Posterior vena cava (tissue), 2 donors: ENCODE measurements around the gene HIGD1C. TPM values are rescaled to one million over a fixed set of nuclear protein-coding genes. Genes with fewer than 3 reads are reported as not detected.

Source experiments
- DNase-seq: peaks from one replicate; pipeline ENCODE4 v3.0.0-alpha.2; 2020; ENCODE audit warnings: low spot score
- intact Hi-C, 2 donors: fragments of 100-400 bp; cut with DNase I; formaldehyde crosslinking; loops; one replicate each; pipeline versions ENCODE4 v1.14.1 to v1.14.2; 2022 to 2023
- total RNA-seq, 2 donors: library from RNA; stranded (reverse); fragmentation: NEBNext Ultra II Directional; extraction: Animal tissue kit (Norgen Biotek cat#: 25700); gene quantifications; one replicate each; pipeline ENCODE4 v1.2.1, GENCODE V29; 2021
- donor health status: DM: yes; HTN: yes; CAD: no.
- donor health status: DM: yes; HTN: yes; CAD: no.

Gene HIGD1C
- total RNA-seq, 2 donors from 2014 or later = not detected

DNA sequence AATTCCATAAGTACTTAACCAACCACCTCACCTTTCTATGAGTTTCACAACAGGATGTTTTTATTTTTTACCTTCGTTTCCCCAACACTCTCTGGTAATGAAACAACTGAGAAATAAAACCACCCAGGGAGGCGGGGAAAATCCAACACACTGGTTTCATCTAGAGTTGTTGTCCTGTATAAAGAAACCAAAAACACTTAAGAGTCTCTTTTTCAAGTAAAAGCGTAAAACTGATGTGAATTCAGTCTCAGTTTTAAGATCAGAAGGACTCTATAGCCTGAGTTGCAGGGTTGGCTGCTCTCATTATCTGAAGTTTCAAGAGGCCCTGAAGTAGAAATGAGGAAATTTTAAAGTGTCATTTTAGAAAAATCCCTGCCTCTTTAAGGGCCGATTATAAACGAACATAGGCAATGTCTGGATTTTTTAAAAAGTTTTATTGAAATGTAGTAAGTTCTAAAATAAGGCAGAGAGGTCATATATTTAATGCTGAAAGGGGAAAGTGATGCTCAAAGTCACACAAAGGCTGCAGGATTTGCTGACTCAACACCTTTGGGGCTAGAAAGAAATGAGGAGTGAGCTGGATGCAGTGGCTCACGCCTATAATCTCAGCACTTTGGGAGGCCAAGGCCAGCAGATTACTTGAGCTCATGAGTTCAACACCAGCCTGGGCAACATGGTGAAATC lies 27.2 kb downstream of the HIGD1C start:
- intact Hi-C loops = loop anchor here (5.0 to 10.0 kb wide), 2 partner anchors 42 to 145 kb away; no protein-coding TSS in a partner anchor
- no peak for DNase-seq

DNA sequence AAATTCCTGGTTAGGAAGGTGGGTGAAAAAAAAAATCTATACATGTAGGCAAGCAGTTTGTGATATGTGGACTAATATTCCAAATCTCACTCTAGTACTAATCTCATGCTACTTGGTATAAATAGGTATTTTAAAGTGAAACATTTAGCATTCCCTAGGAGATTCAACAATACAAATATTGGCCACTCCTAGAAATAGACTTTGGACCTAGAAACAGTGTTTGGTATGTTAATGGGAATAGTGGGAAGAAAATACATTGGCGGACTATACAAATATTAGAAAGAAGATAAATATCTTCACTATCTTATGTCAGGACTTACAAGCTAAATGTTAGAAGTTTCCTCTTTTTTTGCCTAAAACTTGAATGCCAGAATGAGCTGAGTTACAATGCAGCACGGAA lies 28.2 kb downstream of the HIGD1C start:
- no peak for DNase-seq
- intact Hi-C loops = loop anchor here (5.0 to 10.0 kb wide), 2 partner anchors 43 to 146 kb away; no protein-coding TSS in a partner anchor

DNA sequence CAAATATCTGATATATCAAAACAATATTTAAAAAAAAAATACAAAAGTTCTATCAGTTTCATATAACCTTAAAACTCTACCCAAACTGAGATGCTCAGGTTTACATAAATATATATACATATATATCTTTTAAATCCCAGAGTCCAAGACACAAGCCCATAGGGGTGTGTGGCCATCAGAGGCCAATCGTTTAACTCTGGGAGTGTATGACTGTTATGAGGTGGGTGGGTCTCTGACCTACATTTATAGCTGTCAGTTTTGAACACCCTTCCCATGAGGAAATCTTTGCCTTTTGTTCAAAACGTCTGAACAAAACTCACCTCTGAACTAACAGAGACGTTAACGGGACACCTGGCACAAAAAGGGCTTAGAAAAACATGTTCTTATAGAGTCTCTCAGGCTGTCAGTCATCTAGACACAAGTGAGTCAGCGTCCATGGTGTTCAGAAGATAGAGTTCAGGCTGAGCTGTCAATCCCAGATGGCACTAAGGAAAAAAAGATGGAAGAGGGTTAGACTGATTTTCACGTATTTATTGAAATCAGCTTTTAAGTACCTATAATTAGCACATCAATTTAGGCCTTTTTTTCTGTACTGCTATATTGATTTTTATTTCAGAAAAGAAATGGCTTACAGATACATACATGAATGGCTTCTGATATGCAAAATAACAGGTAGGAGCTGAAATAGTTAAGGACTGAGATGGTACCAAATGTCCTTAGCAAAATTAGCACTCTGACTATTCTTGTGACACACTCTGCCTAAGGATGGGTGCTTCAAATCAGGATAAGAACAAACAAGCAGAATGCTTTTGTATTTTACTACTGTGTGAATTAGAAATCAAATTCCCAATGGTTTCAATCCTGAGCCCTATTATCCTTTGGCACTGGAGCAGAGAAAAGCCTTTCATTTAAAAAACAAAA lies 29.2 kb downstream of the HIGD1C start:
- DNase-seq = no peak
- intact Hi-C loops = loop anchor here (5.0 to 10.0 kb wide), 2 partner anchors 44 to 147 kb away; no protein-coding TSS in a partner anchor

DNA sequence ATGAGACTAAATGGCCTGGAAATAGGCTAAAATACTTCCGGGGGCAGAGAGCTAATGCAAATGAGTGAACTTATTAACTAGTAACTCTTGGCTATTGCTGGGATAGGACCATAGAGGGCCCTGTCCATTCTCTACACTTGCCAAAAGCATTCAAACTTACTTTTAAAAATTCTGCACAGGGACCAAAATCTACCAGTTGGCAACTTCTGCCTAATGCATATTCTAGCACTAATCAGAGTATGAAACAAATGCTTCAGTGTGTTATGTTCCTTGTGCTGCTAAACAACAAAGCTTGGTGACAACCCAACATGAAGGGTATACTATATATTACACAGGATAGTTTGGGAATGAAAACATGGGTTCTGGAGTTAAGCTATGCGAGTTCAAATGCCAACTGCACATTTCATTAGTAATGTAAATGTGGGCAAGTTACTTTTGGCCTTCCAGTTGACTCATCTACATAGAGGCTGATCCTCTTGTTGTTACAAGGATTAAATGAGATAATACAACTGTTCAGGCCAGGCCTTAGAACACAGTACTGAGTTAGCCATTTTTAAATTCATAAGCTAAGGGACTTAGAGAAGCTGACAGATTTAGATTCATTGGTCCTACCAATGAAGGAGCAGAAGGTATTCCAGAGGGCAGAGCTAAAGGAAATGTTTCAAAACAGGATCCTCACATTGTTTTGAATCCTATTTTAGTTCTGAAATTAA lies 32.4 kb downstream of the HIGD1C start:
- intact Hi-C loops = loop anchor here (5.0 to 10.0 kb wide), 3 partner anchors 47 to 157 kb away; no protein-coding TSS in a partner anchor
- no peak for DNase-seq

DNA sequence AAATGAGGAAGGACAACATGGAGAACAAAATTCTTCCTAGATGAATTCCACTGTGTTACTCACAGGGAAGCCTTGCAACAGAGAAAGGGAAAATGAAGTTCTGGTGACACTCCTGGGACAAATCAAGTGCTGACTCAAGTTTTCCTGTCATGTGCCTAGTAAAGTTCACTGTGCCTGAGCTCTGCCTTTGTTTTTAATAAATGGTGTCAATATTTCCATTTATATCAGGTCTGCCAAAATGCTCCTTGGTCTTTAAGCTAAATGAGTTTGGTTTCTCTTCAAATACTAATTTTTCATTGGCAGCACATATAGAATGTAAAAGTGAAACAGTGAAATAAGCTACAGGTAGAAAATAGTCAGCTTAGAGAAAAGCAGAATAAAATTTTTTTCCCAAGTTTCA lies 33.0 kb downstream of the HIGD1C start:
- no peak for DNase-seq
- intact Hi-C loops = loop anchor here (5.0 to 10.0 kb wide), 2 partner anchors 151 to 158 kb away; no protein-coding TSS in a partner anchor

GRCh38 chr12:50986966-50987737 lies 34.8 kb downstream of the HIGD1C start:
- no peak for DNase-seq
- intact Hi-C loops = loop anchor here (5.0 to 10.0 kb wide), 2 partner anchors 152 to 160 kb away; no protein-coding TSS in a partner anchor

- intact Hi-C loops = loop anchor here (5.0 to 10.0 kb wide), 2 partner anchors 153 to 161 kb away; no protein-coding TSS in a partner anchor
Measured at GRCh38 chr12:50988051-50988450, 35.7 kb downstream of the HIGD1C start.

DNA sequence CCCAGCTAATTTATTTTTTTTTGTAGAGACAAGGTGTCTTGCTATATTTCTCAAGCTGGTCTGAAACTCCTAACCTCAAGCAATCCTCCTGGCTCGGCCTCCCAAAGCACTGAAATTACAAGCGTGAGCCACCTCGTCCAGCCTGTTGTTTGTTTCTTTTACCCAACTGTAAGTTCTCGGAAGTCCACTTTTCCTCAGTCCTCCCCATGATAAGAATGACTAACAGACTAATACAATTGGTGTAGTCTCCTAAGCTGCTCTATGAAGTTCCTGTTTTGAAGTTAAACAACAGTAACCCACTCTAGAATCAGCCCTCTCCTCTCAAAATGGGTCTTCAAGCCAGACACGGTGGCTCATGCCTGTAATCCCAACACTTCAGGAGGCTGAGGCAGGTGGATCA lies 36.5 kb downstream of the HIGD1C start:
- intact Hi-C loops = loop anchor here (5.0 to 10.0 kb wide), 2 partner anchors 154 to 162 kb away; no protein-coding TSS in a partner anchor
- DNase-seq = no peak

More at GRCh38 chr12:50988051-50988450, 35.7 kb downstream of the HIGD1C start:
- DNase-seq = no peak

DNA sequence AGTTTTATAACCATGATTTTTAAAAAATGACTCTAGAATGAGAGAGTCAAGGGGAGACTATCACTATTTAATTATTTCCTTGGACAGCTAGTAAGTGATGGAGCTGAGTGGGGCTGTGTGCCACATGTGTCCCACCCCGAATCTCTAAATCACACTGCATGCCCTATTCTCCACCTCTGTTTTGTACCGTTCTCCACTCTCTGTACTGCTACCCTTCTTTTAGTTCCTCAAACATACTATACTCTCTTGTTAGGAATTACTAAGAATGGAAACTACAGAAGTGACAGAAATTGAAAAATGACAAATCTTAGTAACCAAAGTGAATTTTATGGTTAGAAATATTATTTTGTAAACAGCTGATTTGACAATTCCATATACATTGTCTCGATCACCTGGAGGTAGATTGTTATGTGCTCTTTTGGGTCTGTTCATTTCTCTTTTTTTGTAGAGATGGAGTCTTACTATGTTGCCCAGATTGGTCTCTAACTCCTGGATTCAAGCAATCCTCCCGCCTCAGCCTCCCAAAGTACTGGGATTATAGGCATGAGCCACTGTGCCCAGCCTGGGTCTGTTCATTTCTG lies 37.9 kb downstream of the HIGD1C start:
- intact Hi-C loops = no loop called here

GRCh38 chr12:50990791-50991190 lies 38.4 kb downstream of the HIGD1C start:
- DNase-seq = no peak
- intact Hi-C loops = no loop called here

More for the DNA sequence above, 37.9 kb downstream of the HIGD1C start:
- no peak for DNase-seq

- DNase-seq = no peak
- intact Hi-C loops = no loop called here
Measured at GRCh38 chr12:50991291-50991690, 38.9 kb downstream of the HIGD1C start.

GRCh38 chr12:50992819-50993218 lies 40.5 kb downstream of the HIGD1C start:
- DNase-seq = no peak
- intact Hi-C loops = no loop called here

DNA sequence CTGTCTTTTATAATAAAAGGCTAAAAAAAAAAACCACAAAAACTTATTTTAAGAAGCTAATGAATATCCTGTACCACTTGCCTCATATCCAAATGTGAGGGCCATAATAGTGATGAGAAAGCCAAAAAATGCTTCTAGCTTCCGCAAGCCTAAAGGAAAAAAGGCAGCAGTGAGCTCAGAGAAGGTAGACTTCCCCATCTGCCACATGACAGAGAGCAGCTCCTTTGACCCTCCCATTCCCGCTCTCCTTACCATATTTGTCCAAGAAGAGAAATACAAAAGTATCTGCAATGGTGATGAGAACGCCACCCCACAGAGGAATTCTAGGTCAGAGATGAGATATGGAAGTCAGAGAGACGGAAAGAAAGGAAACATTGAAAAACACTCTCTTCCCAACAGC lies 46.7 kb downstream of the HIGD1C start:
- intact Hi-C loops = no loop called here
- DNase-seq = no peak

GRCh38 chr12:51000245-51000644 lies 47.9 kb downstream of the HIGD1C start:
- DNase-seq = no peak
- intact Hi-C loops = no loop called here

DNA sequence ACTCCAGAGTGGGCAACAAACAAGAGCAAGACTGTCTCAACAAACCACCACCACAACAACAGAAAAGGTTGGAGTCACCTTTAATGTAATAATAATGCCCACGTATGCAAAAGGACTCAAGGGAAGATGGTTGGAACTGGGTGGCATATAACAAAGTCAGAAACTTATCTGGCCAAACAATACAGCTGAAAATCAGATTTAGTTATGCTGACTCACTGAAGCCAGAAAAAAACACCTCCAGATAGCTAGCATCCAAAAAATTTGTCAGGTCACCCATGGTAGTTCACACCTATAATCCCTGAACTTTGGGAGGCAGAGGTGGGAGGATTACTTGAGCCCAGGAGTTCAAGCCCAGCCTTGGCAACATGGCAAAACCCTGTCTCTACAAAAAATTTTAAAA lies 49.5 kb downstream of the HIGD1C start:
- DNase-seq = no peak
- intact Hi-C loops = no loop called here

GRCh38 chr12:51004504-51004903 lies 52.2 kb downstream of the HIGD1C start:
- no peak for DNase-seq
- intact Hi-C loops = no loop called here

GRCh38 chr12:51005030-51005429 lies 52.7 kb downstream of the HIGD1C start:
- intact Hi-C loops = no loop called here
- no peak for DNase-seq

DNA sequence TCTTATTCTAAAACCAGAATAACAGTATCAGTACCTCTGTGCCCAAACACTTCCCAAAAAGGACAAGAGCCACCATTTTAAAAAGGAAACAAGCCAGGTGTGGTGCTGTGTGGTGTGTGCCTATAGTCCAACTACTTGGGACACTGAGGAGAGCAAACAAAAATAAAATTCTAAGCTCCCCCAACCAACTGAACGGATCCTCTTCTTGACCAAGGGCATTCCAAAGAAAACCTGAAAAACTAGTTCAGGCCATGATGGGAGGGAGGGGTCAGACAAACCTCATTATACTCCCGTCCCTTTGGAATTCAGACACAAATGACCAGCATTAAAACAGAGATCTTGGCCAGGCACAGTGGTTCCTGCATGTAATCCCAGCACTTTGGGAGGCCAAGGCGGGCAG lies 53.3 kb downstream of the HIGD1C start:
- intact Hi-C loops = no loop called here
- DNase-seq = no peak
